ENCODE results near the gene EFS. TPM values are rescaled to one million over a fixed set of nuclear protein-coding genes. Genes with fewer than 3 reads are reported as not detected.

The EFS gene
- total RNA-seq, 4 donors from 2014 or later: 0.60 to 10.5 (median 3.3) TPM

DNA sequence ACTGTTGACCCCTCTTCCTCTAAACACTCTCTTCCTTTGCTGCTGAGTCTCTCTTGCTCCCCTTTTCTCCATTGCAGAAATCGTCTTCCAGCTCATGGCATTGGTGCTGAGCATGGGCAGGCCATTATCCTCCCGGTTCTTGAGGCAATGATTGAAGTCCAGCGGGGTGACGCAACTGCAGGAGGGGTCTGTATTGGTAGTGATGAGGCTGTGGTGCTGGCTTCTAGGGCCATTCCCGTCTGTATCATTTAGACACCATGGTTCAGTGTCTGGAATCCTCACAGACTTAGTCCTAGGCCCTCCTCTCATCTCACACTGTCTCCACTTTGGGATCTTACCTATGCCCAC lies 11.6 kb downstream of the EFS start:
- peaks cover 6 to 17% (median 13%) of the 10 kb centered on the region in 4 donors for H3K4me1 ChIP-seq
- in situ Hi-C loops (cut with MboI; ENCODE audit: low pct_ligation_motif_present in 1 of 4, low pct_unique_long_range_greater_than_20kb in 1 of 4, low sequenced_read_pairs in 3 of 4) (no loop called here), intact Hi-C loops (cut with DNase I; ENCODE audit: low total_unique reads) (no loop called here)
- H3K27ac ChIP-seq: peak overlapping the region in 1 of 4 donors; percentile 8
- no peak overlapping the region for H3K4me3 ChIP-seq
- peaks cover 36% of the 10 kb centered on the region for H3K27me3 ChIP-seq
- TF ChIP-seq POLR2AphosphoS5 (IDR thresholded peaks at IDR 0.05) (no peak), EP300 (IDR thresholded peaks at IDR 0.05; ENCODE audit: low read depth) (no peak), POLR2A (IDR thresholded peaks at IDR 0.05) (no peak), CTCF (IDR thresholded peaks at IDR 0.05) (no peak)
- no peaks in the 10 kb centered on the region for H3K9me3 ChIP-seq
- no peak for DNase-seq
- H3K36me3 ChIP-seq: no peaks in the 10 kb centered on the region
- WGBS, 2 donors (ENCODE audit: low coverage in 1 of 2): 74 to 100% methylated on average over 1 to 5 of the region's 5 CpGs

DNA sequence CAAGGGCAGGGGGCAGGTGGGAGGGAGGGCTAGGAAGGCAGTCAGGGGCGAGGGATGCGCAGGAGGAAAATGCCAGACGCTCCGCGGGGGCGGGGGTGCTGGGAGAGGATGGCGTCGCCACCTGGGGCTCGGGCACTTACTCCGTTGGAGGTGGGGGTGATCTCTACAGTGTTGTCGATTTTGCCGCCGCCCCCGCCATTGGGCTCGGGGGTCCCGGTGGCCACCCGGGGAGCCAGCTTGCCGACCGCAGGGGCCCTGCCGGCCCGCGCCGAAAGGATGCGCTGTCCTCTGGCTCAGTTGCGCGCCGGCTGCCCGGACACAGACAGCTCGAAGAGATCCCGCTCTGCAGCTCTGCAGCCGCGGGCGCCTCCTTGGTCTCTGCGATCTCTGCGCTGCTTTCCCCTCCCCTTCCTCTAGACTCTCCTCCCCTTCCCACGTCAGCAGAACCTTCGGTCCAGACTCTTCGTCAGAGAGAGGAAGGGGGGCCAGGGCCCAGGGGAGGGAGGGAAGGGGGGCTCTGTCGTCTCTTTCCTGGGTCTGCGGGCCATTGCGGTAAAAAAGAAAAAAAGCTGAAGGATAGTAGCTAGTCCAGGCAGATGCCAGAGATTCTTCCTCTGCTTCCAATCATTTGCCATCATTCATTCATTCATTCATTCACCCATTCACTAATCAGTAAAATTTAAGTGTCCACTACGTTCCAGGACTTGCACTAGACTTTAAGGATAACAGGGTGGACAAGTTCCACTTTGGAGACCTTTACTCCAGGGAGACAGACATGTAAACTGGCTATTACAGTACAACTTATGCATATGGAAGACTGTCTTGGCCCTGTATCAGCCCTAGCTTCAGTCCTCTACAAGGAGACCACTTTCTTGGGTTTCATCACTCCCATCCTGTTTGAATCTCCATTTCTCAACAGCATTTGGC lies 12.2 kb downstream of the EFS start, which contains the start of gene SLC22A17:
Gene SLC22A17, minus strand, starts transcription at position 382 of the 927 bp plus-strand sequence.
- WGBS, 2 donors (ENCODE audit: low coverage in 1 of 2): 3 to 33% methylated on average over 1 to 32 of the region's 42 CpGs
- peaks cover 36% of the 10 kb centered on the region for H3K27me3 ChIP-seq
- H3K27ac ChIP-seq: peak within 1 kb of the TSS; percentile 52 to 77 (median 74)
- H3K9me3 ChIP-seq: no peaks in the 10 kb centered on the region
- TF ChIP-seq EP300 (IDR thresholded peaks at IDR 0.05; ENCODE audit: low read depth) (no peak), POLR2A (IDR thresholded peaks at IDR 0.05) (peak; percentile 37), POLR2AphosphoS5 (IDR thresholded peaks at IDR 0.05) (peak; percentile 70 to 93 (median 74)), CTCF (IDR thresholded peaks at IDR 0.05) (peak in 1 of 5 experiments; percentile 16)
- peak; percentile 69 for DNase-seq
- intact Hi-C loops (cut with DNase I; ENCODE audit: low total_unique reads) (no loop called here), in situ Hi-C loops (cut with MboI; ENCODE audit: low pct_ligation_motif_present in 1 of 4, low pct_unique_long_range_greater_than_20kb in 1 of 4, low sequenced_read_pairs in 3 of 4) (no loop called here)
- H3K4me3 ChIP-seq: peak within 1 kb of the TSS; percentile 38 to 65 (median 45)
- H3K4me1 ChIP-seq: peaks cover 6 to 17% (median 13%) of the 10 kb centered on the region in 4 donors
- no peaks in the 10 kb centered on the region for H3K36me3 ChIP-seq

DNA sequence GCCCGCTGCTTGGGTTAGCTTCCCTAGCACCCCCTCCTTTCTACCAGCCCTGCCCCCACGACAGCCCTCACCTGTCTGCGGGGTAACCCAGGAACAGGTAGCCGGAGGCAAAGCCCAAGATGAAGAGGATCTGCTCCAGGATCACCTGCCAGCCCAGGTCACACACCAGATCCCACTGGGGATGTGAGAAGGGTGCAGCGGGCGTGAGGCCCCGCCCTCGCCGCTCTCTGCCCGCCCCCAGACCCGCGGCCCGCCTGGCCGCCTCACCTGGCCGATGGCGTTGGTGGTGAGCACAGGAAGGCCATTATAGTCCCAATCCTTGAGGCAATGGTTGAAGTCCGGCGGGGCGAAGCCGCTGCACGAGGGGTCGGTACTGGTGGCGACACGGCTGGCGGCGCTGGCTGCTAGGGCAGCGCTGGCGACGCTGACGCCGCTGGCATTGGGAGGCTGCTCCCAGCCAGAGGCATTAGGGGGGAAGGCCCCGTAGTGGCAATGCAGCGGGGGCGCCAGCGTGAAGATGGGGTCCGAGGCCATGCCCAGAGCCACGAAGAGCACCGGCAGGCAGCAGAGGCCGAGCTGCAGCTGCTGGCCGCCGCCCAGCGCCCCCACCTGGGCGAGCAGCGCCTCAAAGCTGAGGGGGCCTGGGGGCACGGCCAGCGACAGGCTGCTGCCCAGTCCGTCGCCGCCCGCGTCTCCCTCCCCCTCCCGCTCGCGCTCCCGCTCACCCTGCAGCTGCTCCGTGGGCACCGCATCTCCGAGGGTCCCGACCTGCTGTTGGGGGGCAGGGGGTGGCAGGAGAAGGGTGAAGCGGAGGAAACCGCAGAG lies 13.1 kb downstream of the EFS start:
- Histone ChIP-seq H3K27ac (peak overlapping the region; percentile 52 to 77 (median 74)), H3K4me3 (peak overlapping the region; percentile 38 to 65 (median 45)), H3K36me3 (no peaks in the 10 kb centered on the region), H3K4me1 (peaks cover 6 to 17% (median 13%) of the 10 kb centered on the region in 4 donors), H3K27me3 (peaks cover 36% of the 10 kb centered on the region), H3K9me3 (no peaks in the 10 kb centered on the region)
- DNase-seq: no peak
- intact Hi-C loops (cut with DNase I; ENCODE audit: low total_unique reads): no loop called here
- TF ChIP-seq EP300 (IDR thresholded peaks at IDR 0.05; ENCODE audit: low read depth) (no peak), POLR2A (IDR thresholded peaks at IDR 0.05) (no peak), CTCF (IDR thresholded peaks at IDR 0.05) (no peak), POLR2AphosphoS5 (IDR thresholded peaks at IDR 0.05) (no peak)
- in situ Hi-C loops (cut with MboI; ENCODE audit: low pct_ligation_motif_present in 1 of 4, low pct_unique_long_range_greater_than_20kb in 1 of 4, low sequenced_read_pairs in 3 of 4): no loop called here
- 9% methylated on average over 51 of the region's 61 CpGs; no CpG with 5 or more reads in 1 of the 2 donors for WGBS, 2 donors (ENCODE audit: low coverage in 1 of 2)

All from transverse colon (tissue), 4 donors.